ENCODE results near the gene ZNF813. TPM values are rescaled to one million over a fixed set of nuclear protein-coding genes. Genes with fewer than 3 reads are reported as not detected.

ZNF813 gene
- total and polyA plus RNA-seq, 11 donors: 0.42 to 2.5 (median 1.1) TPM

GRCh38 chr19:53540091-53540490 lies 72.6 kb downstream of the ZNF813 start:
- Histone ChIP-seq H3K27ac (no peak overlapping the region), H3K36me3 (peaks cover 0 to 25% (median 15%) of the 10 kb centered on the region in 9 donors), H3K4me1 (peaks cover 0 to 4% (median 0%) of the 10 kb centered on the region in 12 donors), H3K4me3 (no peak overlapping the region), H3K27me3 (no peaks in the 10 kb centered on the region), H3K9me3 (no peaks in the 10 kb centered on the region)
- no peak for ATAC-seq
- intact Hi-C loops (cut with DNase I): no loop called here
- no peak for TF ChIP-seq POLR2A (IDR thresholded peaks at IDR 0.05)
- TF ChIP-seq CTCF (IDR thresholded peaks at IDR 0.05): no peak
- DNase-seq: no peak
- 74 to 91% (median 83%) methylated on average over 4 of the region's 4 CpGs for WGBS, 4 donors

GRCh38 chr19:53541971-53542370 lies 74.4 kb downstream of the ZNF813 start:
- ATAC-seq: no peak
- 89 to 100% (median 96%) methylated on average over 1 of the region's 1 CpG for WGBS, 4 donors
- DNase-seq: no peak
- H3K27me3 ChIP-seq: no peaks in the 10 kb centered on the region
- H3K4me1 ChIP-seq: peaks cover 0 to 10% (median 0%) of the 10 kb centered on the region in 12 donors
- no peak overlapping the region for H3K27ac ChIP-seq
- H3K4me3 ChIP-seq: no peak overlapping the region
- no peaks in the 10 kb centered on the region for H3K9me3 ChIP-seq
- TF ChIP-seq POLR2A (IDR thresholded peaks at IDR 0.05) (no peak), CTCF (IDR thresholded peaks at IDR 0.05) (no peak)
- H3K36me3 ChIP-seq: peaks cover 0 to 30% (median 15%) of the 10 kb centered on the region in 9 donors
- intact Hi-C loops (cut with DNase I): no loop called here

- ATAC-seq: peak in 2 of 4 donors; percentile 36 to 42
- TF ChIP-seq POLR2A (IDR thresholded peaks at IDR 0.05) (no peak), CTCF (IDR thresholded peaks at IDR 0.05) (no peak)
- 87 to 94% (median 92%) methylated on average over 22 to 25 of the region's 25 CpGs for WGBS, 4 donors
- no peaks in the 10 kb centered on the region for H3K9me3 ChIP-seq
- peak overlapping the region in 1 of 12 donors; percentile 87 for H3K27ac ChIP-seq
- peaks cover 0 to 15% (median 0%) of the 10 kb centered on the region in 12 donors for H3K4me1 ChIP-seq
- intact Hi-C loops (cut with DNase I): no loop called here
- H3K36me3 ChIP-seq: peaks cover 0 to 22% (median 5%) of the 10 kb centered on the region in 9 donors
- no peak for DNase-seq
- H3K27me3 ChIP-seq: no peaks in the 10 kb centered on the region
- H3K4me3 ChIP-seq: no peak overlapping the region
Measured at GRCh38 chr19:53545271-53546065, 77.9 kb downstream of the ZNF813 start.

Other genes starting within 250 kb of the ZNF813 start
- 10 to 100 TPM; 10.3 to 27.8 (median 16.9) TPM for gene ZNF677, start 212.9 kb upstream of the ZNF813 start, total RNA-seq
- gene ZNF677, start 212.9 kb upstream of the ZNF813 start, polyA plus RNA-seq: 10 to 100 TPM; 12.8 to 14.6 TPM
- not detected for gene VN1R2, start 209.4 kb upstream of the ZNF813 start, total RNA-seq
- not detected for gene VN1R2, start 209.4 kb upstream of the ZNF813 start, polyA plus RNA-seq
- gene VN1R4, start 200.0 kb upstream of the ZNF813 start, total RNA-seq: not detected
- gene VN1R4, start 200.0 kb upstream of the ZNF813 start, polyA plus RNA-seq: not detected
- 1 to 10 TPM; 2.7 to 5.7 (median 3.5) TPM for gene ZNF845, start 134.0 kb upstream of the ZNF813 start, total RNA-seq
- 1 to 10 TPM; 1.5 to 2.7 TPM for gene ZNF845, start 134.0 kb upstream of the ZNF813 start, polyA plus RNA-seq
- gene ZNF525, start 102.0 kb upstream of the ZNF813 start, total RNA-seq: 1 to 10 TPM; 1.6 to 6.0 (median 3.6) TPM
- gene ZNF525, start 102.0 kb upstream of the ZNF813 start, polyA plus RNA-seq: 1 to 10 TPM; 1.9 to 3.5 TPM
- gene ZNF765, start 72.6 kb upstream of the ZNF813 start, total RNA-seq: 1 to 10 TPM; 2.8 to 5.9 (median 3.8) TPM
- gene ZNF765, start 72.6 kb upstream of the ZNF813 start, polyA plus RNA-seq: 1 to 10 TPM; 2.7 to 4.9 TPM
- gene ZNF761, start 35.7 kb upstream of the ZNF813 start, total RNA-seq: 1 to 10 TPM; 2.6 to 5.5 (median 3.8) TPM
- gene ZNF761, start 35.7 kb upstream of the ZNF813 start, polyA plus RNA-seq: 1 to 10 TPM; 3.8 to 4.5 TPM
- gene ZNF331, start 70.4 kb downstream of the ZNF813 start, total RNA-seq: 10 to 100 TPM in 6 of 9 donors, 1 to 10 TPM in 3; 7.6 to 25.8 (median 12.3) TPM
- 1 to 10 TPM; 8.0 to 9.0 TPM for gene ZNF331, start 70.4 kb downstream of the ZNF813 start, polyA plus RNA-seq
- not detected for gene DPRX, start 164.3 kb downstream of the ZNF813 start, total RNA-seq
- under 1 TPM in 1 of 2 donors, not detected in 1; 0.14 TPM for gene DPRX, start 164.3 kb downstream of the ZNF813 start, polyA plus RNA-seq